Measurements from ENCODE around the gene ADCY10.

DNA sequence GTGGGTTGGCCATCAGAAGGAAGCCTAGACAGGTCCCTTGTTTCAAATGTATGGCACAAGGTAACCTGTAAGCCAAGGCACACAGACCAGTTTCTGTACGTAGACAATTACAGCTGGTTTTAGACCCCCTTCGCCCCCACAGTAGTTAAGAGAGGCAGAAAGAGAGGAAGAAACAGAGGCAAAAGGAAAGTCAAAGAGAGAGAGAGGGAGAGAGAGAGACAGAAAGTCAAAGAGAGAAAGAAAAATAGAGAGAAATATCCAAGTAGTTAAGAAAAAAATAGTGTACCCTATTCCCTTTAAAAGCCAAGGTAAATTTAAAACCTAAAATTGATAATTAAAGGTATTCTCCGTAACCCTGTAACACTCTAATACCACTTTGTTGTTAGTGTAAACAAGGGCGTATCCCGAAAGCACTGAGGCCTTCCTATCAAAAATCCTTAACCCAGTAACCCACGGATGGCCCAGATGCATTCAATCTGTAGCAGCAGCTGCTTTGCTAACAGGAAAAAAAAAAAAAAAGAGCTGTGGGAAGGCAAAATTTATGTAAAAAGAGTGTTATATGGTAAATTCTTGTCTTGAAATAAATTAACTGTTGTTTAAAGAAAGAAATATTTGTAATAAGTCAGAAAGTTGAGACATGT, 49.4 kb downstream of the ADCY10 start:
- TF ChIP-seq, protein P1, sequence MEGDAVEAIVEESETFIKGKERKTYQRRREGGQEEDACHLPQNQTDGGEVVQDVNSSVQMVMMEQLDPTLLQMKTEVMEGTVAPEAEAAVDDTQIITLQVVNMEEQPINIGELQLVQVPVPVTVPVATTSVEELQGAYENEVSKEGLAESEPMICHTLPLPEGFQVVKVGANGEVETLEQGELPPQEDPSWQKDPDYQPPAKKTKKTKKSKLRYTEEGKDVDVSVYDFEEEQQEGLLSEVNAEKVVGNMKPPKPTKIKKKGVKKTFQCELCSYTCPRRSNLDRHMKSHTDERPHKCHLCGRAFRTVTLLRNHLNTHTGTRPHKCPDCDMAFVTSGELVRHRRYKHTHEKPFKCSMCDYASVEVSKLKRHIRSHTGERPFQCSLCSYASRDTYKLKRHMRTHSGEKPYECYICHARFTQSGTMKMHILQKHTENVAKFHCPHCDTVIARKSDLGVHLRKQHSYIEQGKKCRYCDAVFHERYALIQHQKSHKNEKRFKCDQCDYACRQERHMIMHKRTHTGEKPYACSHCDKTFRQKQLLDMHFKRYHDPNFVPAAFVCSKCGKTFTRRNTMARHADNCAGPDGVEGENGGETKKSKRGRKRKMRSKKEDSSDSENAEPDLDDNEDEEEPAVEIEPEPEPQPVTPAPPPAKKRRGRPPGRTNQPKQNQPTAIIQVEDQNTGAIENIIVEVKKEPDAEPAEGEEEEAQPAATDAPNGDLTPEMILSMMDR (IDR thresholded peaks at IDR 0.05), result no peak
- TF ChIP-seq POLR2A (IDR thresholded peaks at IDR 0.05) (no peak), POLR2AphosphoS5 (IDR thresholded peaks at IDR 0.05) (no peak)
